Pancreas (tissue), 10 donors: ENCODE data around the gene FAHD1. TPM values are rescaled to one million over a fixed set of nuclear protein-coding genes. Genes with fewer than 3 reads are reported as not detected.

ENCODE experiments used
- ATAC-seq, 4 donors: fragments of 200-7000 bp; cut with Tn5 transposase; one replicate each; pipeline versions ENCODE4 v1.8.0 to v1.9.1; 2020; ENCODE audit warnings: mild to moderate bottlenecking in 4 of 4, moderate library complexity in 4 of 4
- DNase-seq, 6 donors: peaks; one replicate each; pipeline ENCODE4 v3.0.0-alpha.2; 2020
- FAIRE-seq: peaks from 2 replicates; lab custom pipeline; 2012; peaks lifted over from hg19 to GRCh38; lab: Jason Lieb, UNC
- H3K27ac ChIP-seq, 4 donors: fragments of 200-600 bp; sonication (generic); 1 replicate in 3 of 4; 2 replicates in 1 of 4; pipeline versions ENCODE4 v1.5.0 to v1.8.0; 2020
- H3K27me3 ChIP-seq, 4 donors: fragments of 200-600 bp; one replicate each; pipeline ENCODE4 v1.8.0; 2021
- H3K36me3 ChIP-seq, 3 donors: fragments of 200-600 bp; sonication (generic) in 1 of 3; one replicate each; pipeline versions ENCODE4 v1.5.0 to v1.8.0; 2020 to 2021
- H3K4me1 ChIP-seq, 3 donors: fragments of 200-600 bp; one replicate each; pipeline ENCODE4 v1.8.0; 2021
- H3K4me3 ChIP-seq, 4 donors: fragments of 200-600 bp; sonication (generic) in 2 of 4; one replicate each; pipeline versions ENCODE4 v1.5.0 to v1.8.0; 2020 to 2021
- H3K9me3 ChIP-seq, 4 donors: fragments of 200-600 bp; one replicate each; pipeline ENCODE4 v1.8.0; 2021
- WGBS, 2 donors: extraction: QIAGEN DNeasy Blood & Tissue Kit; methylation state at CpG; one replicate each; pipeline ENCODE4 v1.1.7; 2013; 5-methylcytosine and 5-hydroxymethylcytosine counted together
- intact Hi-C, 3 donors: fragments of 100-400 bp; cut with DNase I; formaldehyde crosslinking; loops; one replicate each; pipeline versions ENCODE4 v1.11.1 to v1.14.2; 2022
- polyA plus RNA-seq, 2 donors: library from polyadenylated mRNA; stranded (reverse); fragments of 200-250 nt; gene quantifications; one replicate each; pipeline ENCODE4 v1.2.3, GENCODE V29; 2013
- total RNA-seq, 6 donors: library from RNA; stranded (reverse); fragmentation: NEBNext Ultra II Directional in 4 of 6; extraction: Animal tissue kit (Norgen Biotek cat#: 25700) in 4 of 6; gene quantifications; one replicate each; pipeline versions ENCODE4 v1.2.1 to v1.2.4, GENCODE V29; 2021 to 2023
- TF ChIP-seq, protein P1 (sequence below), 4 donors: fragments of 200-600 bp; sonication (generic) in 3 of 4; IDR thresholded peaks; one replicate each; pipeline versions ENCODE4 v1.5.0 to v1.8.0; 2021; ENCODE audit warnings: antibody characterized with exemption in 4 of 4
- donor health status: healthy with polysubstance abuse.
- donor health status: DM: no; HTN: no; CAD: no; lungs with moderate emphysema.
- donor health status: DM: no; HTN: no; CAD: no.
- donor health status: control.
- donor health status: control.
- donor health status: Bipolar disorder and iron deficiency.
- donor health status: DM: yes; HTN: yes; CAD: no.
- donor health status: DM: no; HTN: no; CAD: no.
- donor health status: DM: no; HTN: no; CAD: no.
- donor health status: DM: yes; HTN: yes; CAD: no.

The FAHD1 gene
- total and polyA plus RNA-seq, 8 donors: 5.1 to 14.4 (median 12.2) TPM

DNA sequence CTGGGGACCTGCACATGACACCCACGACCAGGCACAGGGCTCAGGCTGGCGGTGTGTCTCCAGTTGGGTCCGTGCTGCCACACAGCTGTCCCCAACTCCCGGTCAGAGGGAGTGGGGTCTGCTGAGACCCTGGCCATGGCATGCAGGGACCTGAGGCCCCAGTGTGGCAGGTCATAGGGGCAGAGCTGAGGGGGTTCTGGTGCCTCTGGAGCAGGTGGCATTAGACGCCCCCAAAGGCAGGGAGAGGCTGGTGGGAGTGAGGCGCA is 40.0 kb upstream of the FAHD1 start:
- intact Hi-C loops: no loop called here
- H3K9me3 ChIP-seq: no peaks in the 10 kb centered on the region
- FAIRE-seq (no peak), ATAC-seq (no peak), DNase-seq (peak in 1 of 6 donors; percentile 70)
- WGBS, 2 donors: 84% methylated on average over 6 of the region's 6 CpGs
- no peak overlapping the region for H3K27ac ChIP-seq
- TF ChIP-seq, protein P1, sequence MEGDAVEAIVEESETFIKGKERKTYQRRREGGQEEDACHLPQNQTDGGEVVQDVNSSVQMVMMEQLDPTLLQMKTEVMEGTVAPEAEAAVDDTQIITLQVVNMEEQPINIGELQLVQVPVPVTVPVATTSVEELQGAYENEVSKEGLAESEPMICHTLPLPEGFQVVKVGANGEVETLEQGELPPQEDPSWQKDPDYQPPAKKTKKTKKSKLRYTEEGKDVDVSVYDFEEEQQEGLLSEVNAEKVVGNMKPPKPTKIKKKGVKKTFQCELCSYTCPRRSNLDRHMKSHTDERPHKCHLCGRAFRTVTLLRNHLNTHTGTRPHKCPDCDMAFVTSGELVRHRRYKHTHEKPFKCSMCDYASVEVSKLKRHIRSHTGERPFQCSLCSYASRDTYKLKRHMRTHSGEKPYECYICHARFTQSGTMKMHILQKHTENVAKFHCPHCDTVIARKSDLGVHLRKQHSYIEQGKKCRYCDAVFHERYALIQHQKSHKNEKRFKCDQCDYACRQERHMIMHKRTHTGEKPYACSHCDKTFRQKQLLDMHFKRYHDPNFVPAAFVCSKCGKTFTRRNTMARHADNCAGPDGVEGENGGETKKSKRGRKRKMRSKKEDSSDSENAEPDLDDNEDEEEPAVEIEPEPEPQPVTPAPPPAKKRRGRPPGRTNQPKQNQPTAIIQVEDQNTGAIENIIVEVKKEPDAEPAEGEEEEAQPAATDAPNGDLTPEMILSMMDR (IDR thresholded peaks at IDR 0.05): no peak
- peaks cover 0 to 6% (median 5%) of the 10 kb centered on the region in 3 donors for H3K4me1 ChIP-seq
- no peaks in the 10 kb centered on the region for H3K27me3 ChIP-seq
- no peaks in the 10 kb centered on the region for H3K36me3 ChIP-seq
- no peak overlapping the region for H3K4me3 ChIP-seq

DNA sequence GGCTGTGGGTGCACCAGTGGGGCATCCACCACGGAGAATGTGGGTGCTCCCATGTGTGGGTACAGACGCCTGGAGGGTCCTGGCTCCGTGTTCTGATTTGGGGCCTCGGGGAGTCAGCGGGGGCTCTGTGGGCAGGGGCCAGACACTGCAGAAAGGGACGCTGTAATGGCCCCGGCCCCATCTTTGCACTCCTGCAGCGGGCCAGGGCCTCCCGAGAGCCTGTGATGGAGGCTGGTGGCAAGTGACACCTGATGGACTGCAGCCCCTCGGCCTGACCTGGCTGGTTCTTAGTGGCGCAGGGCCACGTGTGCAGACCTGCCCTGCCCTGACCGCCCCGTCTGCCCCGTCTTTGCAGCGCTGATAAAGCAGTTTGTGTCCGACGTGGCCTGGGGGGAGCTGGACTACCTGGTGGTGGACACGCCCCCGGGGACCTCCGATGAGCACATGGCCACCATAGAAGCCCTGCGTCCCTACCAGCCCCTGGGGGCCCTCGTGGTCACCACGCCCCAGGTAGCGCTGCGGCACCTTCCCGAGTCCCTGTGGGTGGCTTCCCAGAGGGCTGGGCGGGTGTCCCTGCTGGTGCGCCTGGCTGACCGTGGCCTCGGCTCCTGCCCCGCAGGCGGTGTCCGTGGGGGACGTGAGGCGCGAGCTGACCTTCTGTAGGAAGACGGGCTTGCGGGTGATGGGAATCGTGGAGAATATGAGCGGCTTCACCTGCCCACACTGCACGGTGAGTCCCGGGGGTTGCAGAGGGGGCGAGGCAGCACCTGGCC is 39.5 kb upstream of the FAHD1 start:
- FAIRE-seq: no peak
- no peaks in the 10 kb centered on the region for H3K9me3 ChIP-seq
- TF ChIP-seq, protein P1 (IDR thresholded peaks at IDR 0.05): no peak
- ATAC-seq: no peak
- no peak overlapping the region for H3K4me3 ChIP-seq
- no peaks in the 10 kb centered on the region for H3K27me3 ChIP-seq
- 91 to 94% methylated on average over 44 of the region's 44 CpGs for WGBS, 2 donors
- H3K36me3 ChIP-seq: no peaks in the 10 kb centered on the region
- peaks cover 0 to 6% (median 5%) of the 10 kb centered on the region in 3 donors for H3K4me1 ChIP-seq
- H3K27ac ChIP-seq: no peak overlapping the region
- peak in 1 of 6 donors; percentile 41 for DNase-seq
- intact Hi-C loops: no loop called here

DNA sequence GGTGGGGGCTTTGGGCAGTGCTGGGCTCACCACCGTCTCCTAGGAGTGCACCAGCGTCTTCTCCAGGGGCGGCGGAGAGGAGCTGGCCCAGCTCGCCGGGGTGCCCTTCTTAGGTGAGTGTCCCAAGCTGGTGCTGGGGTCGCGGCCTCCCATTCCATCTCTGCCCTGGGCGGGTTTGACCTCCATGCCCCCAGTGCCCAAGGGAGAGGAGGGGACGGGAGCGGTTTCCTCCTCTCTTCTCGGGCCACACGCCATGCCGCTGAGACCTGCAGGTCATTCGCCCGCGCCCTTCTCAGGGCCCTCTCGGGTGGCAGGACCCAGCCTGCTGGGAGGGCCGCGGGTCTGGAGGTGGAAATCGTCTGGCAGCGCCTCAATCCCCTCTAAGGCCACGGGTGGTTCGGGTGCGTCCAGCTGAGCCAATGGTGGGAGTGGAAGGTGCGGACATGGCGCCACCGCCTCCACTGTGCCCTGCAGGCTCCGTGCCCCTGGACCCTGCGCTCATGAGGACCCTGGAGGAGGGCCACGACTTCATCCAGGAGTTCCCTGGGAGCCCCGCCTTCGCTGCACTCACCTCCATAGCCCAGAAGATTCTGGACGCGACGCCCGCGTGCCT is 38.8 kb upstream of the FAHD1 start:
- H3K9me3 ChIP-seq: no peaks in the 10 kb centered on the region
- no peak overlapping the region for H3K27ac ChIP-seq
- intact Hi-C loops: no loop called here
- no peaks in the 10 kb centered on the region for H3K36me3 ChIP-seq
- TF ChIP-seq, protein P1 (IDR thresholded peaks at IDR 0.05): no peak
- 93 to 94% methylated on average over 38 of the region's 38 CpGs for WGBS, 2 donors
- peak in 2 of 6 donors; percentile 40 to 71 for DNase-seq
- no peak overlapping the region for H3K4me3 ChIP-seq
- FAIRE-seq: no peak
- ATAC-seq: no peak
- H3K4me1 ChIP-seq: peaks cover 0 to 6% (median 5%) of the 10 kb centered on the region in 3 donors
- no peaks in the 10 kb centered on the region for H3K27me3 ChIP-seq

DNA sequence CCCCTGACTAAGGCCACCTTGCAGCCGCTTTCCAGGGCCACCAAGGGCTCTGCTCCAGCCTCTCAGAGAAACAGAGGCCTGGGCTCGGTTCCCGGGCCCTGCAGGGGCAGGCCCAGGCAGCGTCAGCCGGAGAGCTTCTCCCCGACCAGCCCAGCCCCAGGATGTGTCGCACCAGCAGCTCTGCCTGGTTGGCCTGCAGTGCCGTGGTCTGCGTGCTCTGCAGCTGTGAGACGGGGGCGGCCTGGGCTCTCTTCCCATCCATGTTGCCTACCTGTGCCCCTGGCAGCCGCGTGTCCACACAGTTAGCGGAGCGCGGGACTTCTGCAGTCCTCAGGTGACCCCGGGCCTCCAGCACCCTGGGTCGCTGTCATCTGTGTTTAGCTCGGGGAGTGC is 38.3 kb upstream of the FAHD1 start:
- no peak overlapping the region for H3K27ac ChIP-seq
- WGBS, 2 donors: 81 to 82% methylated on average over 19 of the region's 19 CpGs
- DNase-seq: peak in 2 of 6 donors; percentile 36 to 74

More for the DNA sequence above, 38.3 kb upstream of the FAHD1 start:
- H3K27me3 ChIP-seq: no peaks in the 10 kb centered on the region
- ATAC-seq (no peak), FAIRE-seq (no peak)
- no peak overlapping the region for H3K4me3 ChIP-seq
- no peaks in the 10 kb centered on the region for H3K9me3 ChIP-seq
- H3K4me1 ChIP-seq: peaks cover 3 to 11% (median 5%) of the 10 kb centered on the region in 3 donors
- TF ChIP-seq, protein P1 (IDR thresholded peaks at IDR 0.05): no peak
- H3K36me3 ChIP-seq: no peaks in the 10 kb centered on the region
- intact Hi-C loops: no loop called here
